H9 (cell line): Measurements from ENCODE around the gene OR2AG1. TPM values are rescaled to one million over a fixed set of nuclear protein-coding genes. Genes with fewer than 3 reads are reported as not detected.

Experiments
- DNase-seq: peaks from one replicate; pipeline ENCODE4 v3.0.0-alpha.2; 2017
- H2AFZ ChIP-seq: one replicate; pipeline ENCODE4 v1.6.1; 2013; ENCODE audit warnings: mild to moderate bottlenecking, low read length, control low read depth, moderate library complexity
- H2AK5ac ChIP-seq: 2 replicates; pipeline ENCODE4 v1.6.1; 2013; ENCODE audit warnings: low read length, control low read depth, mixed read lengths; ENCODE audit not compliant: insufficient read length
- H2BK120ac ChIP-seq: one replicate; pipeline ENCODE4 v1.6.1; 2013; ENCODE audit warnings: low read depth, mild to moderate bottlenecking, low read length, control low read depth, inconsistent platforms; ENCODE audit not compliant: poor library complexity, severe bottlenecking
- H2BK12ac ChIP-seq: 2 replicates; pipeline ENCODE4 v1.6.1; 2013; ENCODE audit warnings: low read length, control low read depth, mixed read lengths, low read depth; ENCODE audit not compliant: insufficient read length
- H2BK15ac ChIP-seq: 2 replicates; pipeline ENCODE4 v1.6.1; 2013; ENCODE audit warnings: low read depth, low read length, control low read depth
- H2BK20ac ChIP-seq: one replicate; pipeline ENCODE4 v1.6.1; 2013; ENCODE audit warnings: low read depth, mild to moderate bottlenecking, low read length, control low read depth, inconsistent platforms; ENCODE audit not compliant: poor library complexity, severe bottlenecking
- H2BK5ac ChIP-seq: 2 replicates; pipeline ENCODE4 v1.6.1; 2013; ENCODE audit warnings: low read length, control low read depth, mixed read lengths; ENCODE audit not compliant: insufficient read length
- H3K14ac ChIP-seq: 2 replicates; pipeline ENCODE4 v1.6.1; 2013; ENCODE audit warnings: low read length, control low read depth; ENCODE audit not compliant: insufficient read depth
- H3K18ac ChIP-seq: 2 replicates; pipeline ENCODE4 v1.6.1; 2013; ENCODE audit warnings: low read depth, mild to moderate bottlenecking, mixed read lengths, low read length, control low read depth; ENCODE audit not compliant: insufficient read length
- H3K23ac ChIP-seq: 2 replicates; pipeline ENCODE4 v1.6.1; 2013; ENCODE audit warnings: low read length, control low read depth, mixed read lengths, low read depth; ENCODE audit not compliant: insufficient read length
- H3K23me2 ChIP-seq: 2 replicates; pipeline ENCODE4 v1.6.1; 2013; ENCODE audit warnings: low read depth, mild to moderate bottlenecking, mixed read lengths, low read length, control low read depth; ENCODE audit not compliant: insufficient read length, poor library complexity, severe bottlenecking
- H3K27ac ChIP-seq: 2 replicates; pipeline ENCODE4 v1.5.1; 2013; ENCODE audit warnings: low read length, control low read depth, mixed read lengths, low read depth; ENCODE audit not compliant: insufficient read length
- H3K27me3 ChIP-seq: 2 replicates; pipeline ENCODE4 v1.6.1; 2013; ENCODE audit warnings: low read length, control low read depth, inconsistent platforms; ENCODE audit not compliant: insufficient read depth
- H3K4ac ChIP-seq: 2 replicates; pipeline ENCODE4 v1.6.1; 2013; ENCODE audit warnings: low read depth, mild to moderate bottlenecking, control low read depth, inconsistent platforms, low read length, moderate library complexity
- H3K4me1 ChIP-seq: 2 replicates; pipeline ENCODE4 v1.6.1; 2013; ENCODE audit warnings: low read length, control low read depth, inconsistent platforms; ENCODE audit not compliant: insufficient read depth
- H3K4me2 ChIP-seq: 2 replicates; pipeline ENCODE4 v1.6.1; 2013; ENCODE audit warnings: low read length, control low read depth, mixed read lengths; ENCODE audit not compliant: insufficient read length, insufficient read depth
- H3K56ac ChIP-seq: 2 replicates; pipeline ENCODE4 v1.6.1; 2013; ENCODE audit warnings: low read depth, mild to moderate bottlenecking, mixed read lengths, low read length, control low read depth; ENCODE audit not compliant: insufficient read length
- H3K79me1 ChIP-seq: 2 replicates; pipeline ENCODE4 v1.6.1; 2013; ENCODE audit warnings: low read depth, mild to moderate bottlenecking, moderate library complexity, low read length, control low read depth, inconsistent platforms; ENCODE audit not compliant: insufficient read depth, poor library complexity, severe bottlenecking
- H3K79me2 ChIP-seq: 2 replicates; pipeline ENCODE4 v1.6.1; 2013; ENCODE audit warnings: low read length, control low read depth, inconsistent platforms; ENCODE audit not compliant: insufficient read depth
- H3K9ac ChIP-seq: 2 replicates; pipeline ENCODE4 v1.6.1; 2013; ENCODE audit warnings: low read length, control low read depth, mixed read lengths; ENCODE audit not compliant: insufficient read length; ENCODE audit errors: extremely low read depth
- H3K9me3 ChIP-seq: one replicate; pipeline ENCODE4 v1.6.1; 2013; ENCODE audit warnings: low read depth, low read length, inconsistent platforms; ENCODE audit not compliant: control insufficient read depth
- H3T11ph ChIP-seq: one replicate; pipeline ENCODE4 v1.6.1; 2013; ENCODE audit warnings: mild to moderate bottlenecking, low read length, control low read depth, inconsistent platforms
- H4K20me1 ChIP-seq: one replicate; pipeline ENCODE4 v1.6.1; 2013; ENCODE audit not compliant: control insufficient read depth, insufficient read length, insufficient read depth
- H4K5ac ChIP-seq: 2 replicates; pipeline ENCODE4 v1.6.1; 2013; ENCODE audit warnings: low read depth, mild to moderate bottlenecking, mixed read lengths, low read length, control low read depth; ENCODE audit not compliant: insufficient read length
- H4K8ac ChIP-seq: replicated peaks from 2 replicates; pipeline ENCODE4 v1.6.1; 2013; ENCODE audit warnings: low read length, control low read depth, mixed read lengths, low read depth; ENCODE audit not compliant: insufficient read length
- H4K91ac ChIP-seq: 2 replicates; pipeline ENCODE4 v1.6.1; 2013; ENCODE audit warnings: low read depth, mild to moderate bottlenecking, moderate library complexity, mixed read lengths, low read length, control low read depth; ENCODE audit not compliant: insufficient read length
- H3K27ac Mint-ChIP-seq, 3 experiments: 2 replicates in 2 of 3; 3 replicates in 1 of 3; pipeline ENCODE4 v1.8.0; 2020 to 2021; ENCODE audit warnings: mixed read lengths in 3 of 3, mild to moderate bottlenecking in 1 of 3, moderate library complexity in 1 of 3
- H3K27me3 Mint-ChIP-seq: 2 replicates; pipeline ENCODE4 v1.8.0; 2021; ENCODE audit warnings: low read depth, mild to moderate bottlenecking, moderate library complexity, mixed read lengths
- H3K36me3 Mint-ChIP-seq, 3 experiments: 2 replicates in 2 of 3; 3 replicates in 1 of 3; pipeline ENCODE4 v1.8.0; 2020 to 2021; ENCODE audit warnings: low read depth in 3 of 3, mixed read lengths in 3 of 3; ENCODE audit not compliant: insufficient read depth in 1 of 3
- H3K4me1 Mint-ChIP-seq, 2 experiments: 2 replicates each; pipeline ENCODE4 v1.8.0; 2020; ENCODE audit warnings: mixed read lengths in 2 of 2
- H3K4me3 Mint-ChIP-seq, 2 experiments: 2 replicates in 1 of 2; 3 replicates in 1 of 2; pipeline ENCODE4 v1.8.0; 2020 to 2021; ENCODE audit warnings: mild to moderate bottlenecking in 2 of 2, mixed read lengths in 2 of 2, moderate library complexity in 1 of 2
- H3K9me3 Mint-ChIP-seq, 2 experiments: 2 replicates in 1 of 2; 3 replicates in 1 of 2; pipeline ENCODE4 v1.8.0; 2020; ENCODE audit warnings: mild to moderate bottlenecking in 2 of 2, mixed read lengths in 2 of 2, moderate library complexity in 1 of 2
- CTCF ChIP-seq: fragments of 200-600 bp; sonication (generic); conservative IDR thresholded peaks from 3 replicates; pipeline ENCODE4 v1.8.0; 2021; ENCODE audit warnings: antibody characterized with exemption, mild to moderate bottlenecking
- WGBS: extraction: QIAGEN DNeasy Blood & Tissue Kit; methylation state at CpG from one replicate; pipeline ENCODE4 v1.1.7; 2013; ENCODE audit warnings: missing lambda C conversion rate, low lambda C conversion rate, mixed read lengths; ENCODE audit not compliant: insufficient read length; ENCODE audit errors: extremely low coverage; 5-methylcytosine and 5-hydroxymethylcytosine counted together
- total RNA-seq: library from RNA; stranded (reverse); gene quantifications from 2 replicates; pipeline ENCODE4 v1.2.1, GENCODE V29; 2021

The OR2AG1 gene
- total RNA-seq, 1 experiment from 2014 or later: not detected

- Histone ChIP-seq H3K9me3 (no peaks in the 10 kb centered on the region), H3T11ph (no peak overlapping the region), H2BK15ac (no peak overlapping the region), H2BK120ac (no peak overlapping the region), H2BK20ac (no peak overlapping the region), H4K8ac (no peak overlapping the region), H3K79me1 (no peaks in the 10 kb centered on the region), H3K14ac (no peak overlapping the region), H2BK12ac (no peak overlapping the region), H3K27me3 (no peaks in the 10 kb centered on the region), H3K9ac (no peak overlapping the region), H4K20me1 (no peaks in the 10 kb centered on the region), H3K4me2 (no peak overlapping the region), H3K23me2 (no peaks in the 10 kb centered on the region), H3K27ac (no peak overlapping the region), H2BK5ac (no peak overlapping the region), H3K56ac (no peak overlapping the region), H3K23ac (no peak overlapping the region), H3K79me2 (no peaks in the 10 kb centered on the region), H2AK5ac (no peak overlapping the region), H4K91ac (no peak overlapping the region), H3K18ac (no peak overlapping the region), H3K4me1 (no peaks in the 10 kb centered on the region), H4K5ac (no peak overlapping the region), H3K4ac (no peak overlapping the region), H2AFZ (no peak overlapping the region)
- no peak for TF ChIP-seq CTCF
- H3K27me3 Mint-ChIP-seq: no peaks in the 10 kb centered on the region
- no CpG with 5 or more reads among the region's 4 CpGs for WGBS
- DNase-seq: no peak
- no peaks in the 10 kb centered on the region; a peak in 2 of 5 replicates for H3K9me3 Mint-ChIP-seq
- H3K4me1 Mint-ChIP-seq: peaks cover 0 to 4% of the 10 kb centered on the region in 2 experiments; a peak in 2 of 4 replicates
- no peak overlapping the region for H3K4me3 Mint-ChIP-seq
- no peak overlapping the region; a peak in 2 of 7 replicates for H3K27ac Mint-ChIP-seq
- no peaks in the 10 kb centered on the region for H3K36me3 Mint-ChIP-seq
These were observed 11.8 kb downstream of the OR2AG1 start for GRCh38 chr11:6794639-6795038.
